HG03045 (cell line): Measurements from ENCODE around the gene ZBTB33.

Experiments used
- ATAC-seq: cut with Tn5 transposase; IDR thresholded peaks from one replicate; pipeline ENCODE4 v1.9.1; 2021; ENCODE audit warnings: mild to moderate bottlenecking, moderate library complexity; ENCODE audit not compliant: unreplicated experiment

ZBTB33 gene

GRCh38 chrX:120304256-120304655, 53.6 kb downstream of the ZBTB33 start:
- no peak for ATAC-seq

GRCh38 chrX:120305531-120306141, 55.0 kb downstream of the ZBTB33 start:
- ATAC-seq: no peak

GRCh38 chrX:120306630-120307029, 56.0 kb downstream of the ZBTB33 start:
- ATAC-seq: no peak
